DOHH2 (cell line): ENCODE results near the gene GPR22.

Source experiments
- H3F3A ChIP-seq: fragments of 200-600 bp; sonication (generic), shearing (Covaris generic); 2 replicates; pipeline ENCODE4 v1.6.0; 2016; ENCODE audit warnings: antibody characterized with exemption, mild to moderate bottlenecking; ENCODE audit not compliant: control insufficient read depth, insufficient read depth
- H3K27ac ChIP-seq: fragments of 200-600 bp; sonication (generic); 2 replicates; pipeline ENCODE4 v1.5.1; 2014; ENCODE audit warnings: low read depth, mild to moderate bottlenecking, low read length, moderate library complexity
- H3K27me3 ChIP-seq: fragments of 200-600 bp; sonication (generic); 2 replicates; pipeline ENCODE4 v1.6.1; 2014; ENCODE audit warnings: mild to moderate bottlenecking, low read length, mixed read lengths; ENCODE audit not compliant: control insufficient read depth
- H3K36me3 ChIP-seq: fragments of 200-600 bp; sonication (generic); 2 replicates; pipeline ENCODE4 v1.6.1; 2014; ENCODE audit warnings: mild to moderate bottlenecking, low read length, moderate library complexity, mixed read lengths; ENCODE audit not compliant: control insufficient read depth
- H3K4me1 ChIP-seq: fragments of 200-600 bp; sonication (generic); 2 replicates; pipeline ENCODE4 v1.6.1; 2014; ENCODE audit warnings: mild to moderate bottlenecking, low read length, mixed read lengths; ENCODE audit not compliant: control insufficient read depth
- H3K4me2 ChIP-seq: fragments of 200-600 bp; sonication (generic); 2 replicates; pipeline ENCODE4 v1.6.0; 2014; ENCODE audit warnings: mild to moderate bottlenecking, low read length, moderate library complexity
- H3K4me3 ChIP-seq: fragments of 200-600 bp; sonication (generic); 2 replicates; pipeline ENCODE4 v1.5.1; 2014; ENCODE audit warnings: mild to moderate bottlenecking, low read length, mixed read lengths
- H3K79me2 ChIP-seq: fragments of 200-600 bp; sonication (generic); 2 replicates; pipeline ENCODE4 v1.6.1; 2014; ENCODE audit warnings: mild to moderate bottlenecking, low read length, mixed read lengths; ENCODE audit not compliant: control insufficient read depth
- H3K9me2 ChIP-seq: fragments of 200-600 bp; sonication (generic); replicated peaks from 2 replicates; pipeline ENCODE4 v1.6.1; 2014; ENCODE audit warnings: mild to moderate bottlenecking, low read length, mixed read lengths; ENCODE audit not compliant: control insufficient read depth
- H3K9me3 ChIP-seq: fragments of 200-600 bp; sonication (generic); 2 replicates; pipeline ENCODE4 v1.6.1; 2014; ENCODE audit warnings: antibody characterized with exemption, low read length, mixed read lengths; ENCODE audit not compliant: control insufficient read depth, insufficient read depth
- H4K20me1 ChIP-seq: fragments of 200-600 bp; sonication (generic); 2 replicates; pipeline ENCODE4 v1.6.0; 2014; ENCODE audit warnings: low read depth, mild to moderate bottlenecking, antibody characterized with exemption, low read length, moderate library complexity; ENCODE audit not compliant: control insufficient read depth, insufficient read depth
- CTCF ChIP-seq: fragments of 200-600 bp; sonication (generic); IDR thresholded peaks from one replicate; pipeline ENCODE4 v1.5.1; 2014; ENCODE audit warnings: antibody characterized with exemption, mild to moderate bottlenecking, low read depth, low read length; ENCODE audit not compliant: poor library complexity, severe bottlenecking
- EZH2phosphoT487 ChIP-seq: fragments of 200-600 bp; sonication (generic); IDR thresholded peaks from 2 replicates; pipeline ENCODE4 v1.6.1; 2017; ENCODE audit warnings: borderline replicate concordance, mild to moderate bottlenecking, antibody characterized with exemption, low read length, moderate library complexity, mixed read lengths

GPR22 gene

GRCh38 chr7:107441581-107442422 lies 28.1 kb upstream of the GPR22 start:
- no peak overlapping the region for H3K4me3 ChIP-seq
- peaks cover 2% of the 10 kb centered on the region; the same call in 1 of the 2 replicates for H3F3A ChIP-seq
- H3K27ac ChIP-seq: no peak overlapping the region
- H3K79me2 ChIP-seq: no peaks in the 10 kb centered on the region
- H3K9me3 ChIP-seq: peaks cover 3% of the 10 kb centered on the region; the same call in 1 of the 2 replicates
- no peak overlapping the region for H3K4me2 ChIP-seq
- no peaks in the 10 kb centered on the region for H3K9me2 ChIP-seq
- no peaks in the 10 kb centered on the region for H3K4me1 ChIP-seq
- no peaks in the 10 kb centered on the region for H3K27me3 ChIP-seq
- H3K36me3 ChIP-seq: no peaks in the 10 kb centered on the region
- no peaks in the 10 kb centered on the region for H4K20me1 ChIP-seq
- TF ChIP-seq EZH2phosphoT487: no peak
- TF ChIP-seq CTCF: no peak

- Histone ChIP-seq H3F3A (no peaks in the 10 kb centered on the region), H3K4me3 (no peak overlapping the region), H3K27ac (no peak overlapping the region), H3K9me3 (peaks cover 3% of the 10 kb centered on the region; the same call in 1 of the 2 replicates), H4K20me1 (no peaks in the 10 kb centered on the region), H3K4me2 (no peak overlapping the region), H3K9me2 (no peaks in the 10 kb centered on the region), H3K27me3 (no peaks in the 10 kb centered on the region), H3K79me2 (no peaks in the 10 kb centered on the region), H3K4me1 (no peaks in the 10 kb centered on the region), H3K36me3 (no peaks in the 10 kb centered on the region)
- TF ChIP-seq CTCF: no peak
- no peak for TF ChIP-seq EZH2phosphoT487
Observed at GRCh38 chr7:107442678-107443077, 27.2 kb upstream of the GPR22 start.

GRCh38 chr7:107446531-107446930 lies 23.3 kb upstream of the GPR22 start:
- Histone ChIP-seq H3K9me3 (peaks cover 3% of the 10 kb centered on the region; the same call in 1 of the 2 replicates), H3K4me2 (no peak overlapping the region), H3K4me1 (no peaks in the 10 kb centered on the region), H3K27ac (no peak overlapping the region), H3K36me3 (no peaks in the 10 kb centered on the region), H3F3A (no peaks in the 10 kb centered on the region), H3K79me2 (no peaks in the 10 kb centered on the region), H3K4me3 (no peak overlapping the region), H4K20me1 (no peaks in the 10 kb centered on the region), H3K9me2 (no peaks in the 10 kb centered on the region), H3K27me3 (no peaks in the 10 kb centered on the region)
- no peak for TF ChIP-seq EZH2phosphoT487
- no peak for TF ChIP-seq CTCF
